ENCODE results near the gene LZTS2. TPM values are rescaled to one million over a fixed set of nuclear protein-coding genes. Genes with fewer than 3 reads are reported as not detected.

Gene LZTS2
- total and polyA plus RNA-seq, 2 of the 8 experiments (the other 6 are each of a cell fraction or from before 2014, with no cell fraction given): 75.7 to 99.5 TPM

- TF ChIP-seq RNF2 (IDR thresholded peaks at IDR 0.05; ENCODE audit: borderline replicate concordance, low read depth, low read length, missing control alignments, poor library complexity, severe bottlenecking): no peak
- peak; percentile 63 for TF ChIP-seq SP4 (IDR thresholded peaks at IDR 0.05; ENCODE audit: low read length)
- TF ChIP-seq TAF7 (optimal IDR thresholded peaks at IDR 0.05; ENCODE audit: borderline replicate concordance, low read depth, low read length): no peak
- no peak for TF ChIP-seq CBX8 (IDR thresholded peaks at IDR 0.05; ENCODE audit: borderline replicate concordance, low read depth, low read length)
- no peak for TF ChIP-seq EP300 (IDR thresholded peaks at IDR 0.05; ENCODE audit: borderline replicate concordance in 1 of 2, low read depth in 2 of 2, low read length in 2 of 2)
- no peak for TF ChIP-seq BACH1 (IDR thresholded peaks at IDR 0.05; ENCODE audit: low read length)
- TF ChIP-seq SIX5 (IDR thresholded peaks at IDR 0.05; ENCODE audit: low read depth, low read length): no peak
- TF ChIP-seq KDM4A (IDR thresholded peaks at IDR 0.05; ENCODE audit: low read depth, low read length, severe bottlenecking): peak; percentile 88
- no peak for TF ChIP-seq JUN (IDR thresholded peaks at IDR 0.05; ENCODE audit: low read depth, low read length)
- no peak for TF ChIP-seq BCL11A (IDR thresholded peaks at IDR 0.05; ENCODE audit: low read depth in 2 of 2, low read length in 2 of 2)
- no peak for TF ChIP-seq USF2 (IDR thresholded peaks at IDR 0.05; ENCODE audit: low read length)
- no peak for TF ChIP-seq KDM1A (IDR thresholded peaks at IDR 0.05; ENCODE audit: borderline replicate concordance, low read length)
- no peak for TF ChIP-seq SP2 (IDR thresholded peaks at IDR 0.05; ENCODE audit: low read length)
- TF ChIP-seq CEBPB (IDR thresholded peaks at IDR 0.05; ENCODE audit: low read depth, low read length): no peak
- no peak for TF ChIP-seq CTCF (IDR thresholded peaks at IDR 0.05; ENCODE audit: control extremely low read depth in 1 of 3, insufficient read depth in 1 of 3, low read depth in 1 of 3, low read length in 3 of 3)
- TF ChIP-seq ATF2 (IDR thresholded peaks at IDR 0.05; ENCODE audit: low read length): no peak
- TF ChIP-seq CHD1 (IDR thresholded peaks at IDR 0.05; ENCODE audit: low read depth, low read length): no peak
- TF ChIP-seq ZNF274 (IDR thresholded peaks at IDR 0.05; ENCODE audit: borderline replicate concordance, extremely low read depth, low read length): no peak
- TF ChIP-seq EZH2 (IDR thresholded peaks at IDR 0.05; ENCODE audit: low read depth, low read length, severe bottlenecking): no peak
Measured at GRCh38 chr10:101042667-101043362, 43.2 kb downstream of the LZTS2 start (continued).
